A673 (cell line): Measurements from ENCODE around the gene TIFAB.

Experiments used
- EZH2 ChIP-seq: fragments of 200-600 bp; sonication (generic); IDR thresholded peaks from 2 replicates; pipeline ENCODE4 v1.6.1; 2017; ENCODE audit warnings: borderline replicate concordance, low read depth, mild to moderate bottlenecking, mixed read lengths, antibody characterized with exemption, low read length; ENCODE audit not compliant: poor library complexity, severe bottlenecking
- TF ChIP-seq, protein P1 (sequence below): fragments of 300-800, 200-600 bp; sonication (generic); conservative IDR thresholded peaks from 2 replicates; pipeline ENCODE4 v1.5.1; 2017; ENCODE audit warnings: low read depth, mild to moderate bottlenecking, antibody characterized with exemption, low read length, moderate library complexity, mixed read lengths

DNA sequence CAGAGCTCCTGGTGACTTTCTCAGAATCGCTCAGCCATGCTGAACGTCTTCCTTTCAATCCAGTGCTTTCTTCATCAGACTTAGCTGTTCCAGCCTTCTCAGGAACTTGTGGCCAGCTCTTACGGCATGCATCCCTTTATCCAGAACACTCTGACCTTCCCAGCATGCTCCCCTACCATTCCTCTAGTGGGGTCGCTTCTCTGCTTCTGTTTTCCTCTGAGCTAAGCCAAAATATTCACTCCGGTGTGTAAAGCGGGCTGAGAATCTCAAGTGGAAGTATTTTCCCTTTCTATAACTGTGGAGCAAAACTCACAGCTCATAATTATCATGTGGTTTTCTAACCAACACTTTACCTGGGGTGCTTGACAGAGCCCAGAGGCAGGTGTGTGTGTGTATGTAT lies 11.2 kb downstream of the TIFAB start:
- TF ChIP-seq, protein P1, sequence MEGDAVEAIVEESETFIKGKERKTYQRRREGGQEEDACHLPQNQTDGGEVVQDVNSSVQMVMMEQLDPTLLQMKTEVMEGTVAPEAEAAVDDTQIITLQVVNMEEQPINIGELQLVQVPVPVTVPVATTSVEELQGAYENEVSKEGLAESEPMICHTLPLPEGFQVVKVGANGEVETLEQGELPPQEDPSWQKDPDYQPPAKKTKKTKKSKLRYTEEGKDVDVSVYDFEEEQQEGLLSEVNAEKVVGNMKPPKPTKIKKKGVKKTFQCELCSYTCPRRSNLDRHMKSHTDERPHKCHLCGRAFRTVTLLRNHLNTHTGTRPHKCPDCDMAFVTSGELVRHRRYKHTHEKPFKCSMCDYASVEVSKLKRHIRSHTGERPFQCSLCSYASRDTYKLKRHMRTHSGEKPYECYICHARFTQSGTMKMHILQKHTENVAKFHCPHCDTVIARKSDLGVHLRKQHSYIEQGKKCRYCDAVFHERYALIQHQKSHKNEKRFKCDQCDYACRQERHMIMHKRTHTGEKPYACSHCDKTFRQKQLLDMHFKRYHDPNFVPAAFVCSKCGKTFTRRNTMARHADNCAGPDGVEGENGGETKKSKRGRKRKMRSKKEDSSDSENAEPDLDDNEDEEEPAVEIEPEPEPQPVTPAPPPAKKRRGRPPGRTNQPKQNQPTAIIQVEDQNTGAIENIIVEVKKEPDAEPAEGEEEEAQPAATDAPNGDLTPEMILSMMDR: no peak
- no peak for TF ChIP-seq EZH2
